DOHH2 (cell line): ENCODE measurements around the gene CFAP61.
"Not testable (repeated sequence)": the region's sequence is repeated elsewhere in the genome, so short reads cannot be mapped to it uniquely, and the experiment has no call there.

ENCODE experiments used
- H3F3A ChIP-seq: fragments of 200-600 bp; sonication (generic), shearing (Covaris generic); 2 replicates; pipeline ENCODE4 v1.6.0; 2016; ENCODE audit warnings: antibody characterized with exemption, mild to moderate bottlenecking; ENCODE audit not compliant: control insufficient read depth, insufficient read depth
- H3K27ac ChIP-seq: fragments of 200-600 bp; sonication (generic); 2 replicates; pipeline ENCODE4 v1.5.1; 2014; ENCODE audit warnings: low read depth, mild to moderate bottlenecking, low read length, moderate library complexity
- H3K27me3 ChIP-seq: fragments of 200-600 bp; sonication (generic); 2 replicates; pipeline ENCODE4 v1.6.1; 2014; ENCODE audit warnings: mild to moderate bottlenecking, low read length, mixed read lengths; ENCODE audit not compliant: control insufficient read depth
- H3K36me3 ChIP-seq: fragments of 200-600 bp; sonication (generic); 2 replicates; pipeline ENCODE4 v1.6.1; 2014; ENCODE audit warnings: mild to moderate bottlenecking, low read length, moderate library complexity, mixed read lengths; ENCODE audit not compliant: control insufficient read depth
- H3K4me1 ChIP-seq: fragments of 200-600 bp; sonication (generic); 2 replicates; pipeline ENCODE4 v1.6.1; 2014; ENCODE audit warnings: mild to moderate bottlenecking, low read length, mixed read lengths; ENCODE audit not compliant: control insufficient read depth
- H3K4me2 ChIP-seq: fragments of 200-600 bp; sonication (generic); 2 replicates; pipeline ENCODE4 v1.6.0; 2014; ENCODE audit warnings: mild to moderate bottlenecking, low read length, moderate library complexity
- H3K4me3 ChIP-seq: fragments of 200-600 bp; sonication (generic); 2 replicates; pipeline ENCODE4 v1.5.1; 2014; ENCODE audit warnings: mild to moderate bottlenecking, low read length, mixed read lengths
- H3K79me2 ChIP-seq: fragments of 200-600 bp; sonication (generic); 2 replicates; pipeline ENCODE4 v1.6.1; 2014; ENCODE audit warnings: mild to moderate bottlenecking, low read length, mixed read lengths; ENCODE audit not compliant: control insufficient read depth
- H3K9me2 ChIP-seq: fragments of 200-600 bp; sonication (generic); replicated peaks from 2 replicates; pipeline ENCODE4 v1.6.1; 2014; ENCODE audit warnings: mild to moderate bottlenecking, low read length, mixed read lengths; ENCODE audit not compliant: control insufficient read depth
- H3K9me3 ChIP-seq: fragments of 200-600 bp; sonication (generic); 2 replicates; pipeline ENCODE4 v1.6.1; 2014; ENCODE audit warnings: antibody characterized with exemption, low read length, mixed read lengths; ENCODE audit not compliant: control insufficient read depth, insufficient read depth
- H4K20me1 ChIP-seq: fragments of 200-600 bp; sonication (generic); 2 replicates; pipeline ENCODE4 v1.6.0; 2014; ENCODE audit warnings: low read depth, mild to moderate bottlenecking, antibody characterized with exemption, low read length, moderate library complexity; ENCODE audit not compliant: control insufficient read depth, insufficient read depth
- CTCF ChIP-seq: fragments of 200-600 bp; sonication (generic); IDR thresholded peaks from one replicate; pipeline ENCODE4 v1.5.1; 2014; ENCODE audit warnings: antibody characterized with exemption, mild to moderate bottlenecking, low read depth, low read length; ENCODE audit not compliant: poor library complexity, severe bottlenecking
- EZH2phosphoT487 ChIP-seq: fragments of 200-600 bp; sonication (generic); IDR thresholded peaks from 2 replicates; pipeline ENCODE4 v1.6.1; 2017; ENCODE audit warnings: borderline replicate concordance, mild to moderate bottlenecking, antibody characterized with exemption, low read length, moderate library complexity, mixed read lengths

Gene CFAP61

GRCh38 chr20:20103486-20103885 lies 51.2 kb downstream of the CFAP61 start:
- Histone ChIP-seq H3K4me3 (no peak overlapping the region), H4K20me1 (no peaks in the 10 kb centered on the region), H3K4me2 (no peak overlapping the region), H3K4me1 (no peaks in the 10 kb centered on the region), H3K27ac (no peak overlapping the region), H3K9me2 (no peaks in the 10 kb centered on the region), H3K79me2 (no peaks in the 10 kb centered on the region), H3F3A (no peaks in the 10 kb centered on the region), H3K27me3 (peaks cover 10% of the 10 kb centered on the region; the same call in 1 of the 2 replicates), H3K9me3 (no peaks in the 10 kb centered on the region), H3K36me3 (no peaks in the 10 kb centered on the region)
- no peak for TF ChIP-seq EZH2phosphoT487
- no peak for TF ChIP-seq CTCF

- not testable (repeated sequence) for H3K9me2 ChIP-seq, H3K27ac ChIP-seq, H3K36me3 ChIP-seq, H3K4me3 ChIP-seq, H3K27me3 ChIP-seq, H4K20me1 ChIP-seq, H3F3A ChIP-seq, H3K79me2 ChIP-seq, H3K4me2 ChIP-seq, H3K4me1 ChIP-seq, H3K9me3 ChIP-seq
Observed at GRCh38 chr20:20123187-20123586, 70.9 kb downstream of the CFAP61 start.

- no peaks in the 10 kb centered on the region for H3K36me3 ChIP-seq
- H3K27me3 ChIP-seq = peaks cover 3% of the 10 kb centered on the region; the same call in 1 of the 2 replicates
- no peak overlapping the region for H3K4me2 ChIP-seq
- no peaks in the 10 kb centered on the region for H3F3A ChIP-seq
- H3K9me2 ChIP-seq = no peaks in the 10 kb centered on the region
- no peaks in the 10 kb centered on the region for H4K20me1 ChIP-seq
- H3K4me3 ChIP-seq = no peak overlapping the region
- no peaks in the 10 kb centered on the region for H3K79me2 ChIP-seq
- no peak overlapping the region for H3K27ac ChIP-seq
- no peak for TF ChIP-seq EZH2phosphoT487
- peak; percentile 65 for TF ChIP-seq CTCF
- H3K9me3 ChIP-seq = no peaks in the 10 kb centered on the region
- no peaks in the 10 kb centered on the region for H3K4me1 ChIP-seq
Observed at GRCh38 chr20:20130399-20130798, 78.1 kb downstream of the CFAP61 start.

DNA sequence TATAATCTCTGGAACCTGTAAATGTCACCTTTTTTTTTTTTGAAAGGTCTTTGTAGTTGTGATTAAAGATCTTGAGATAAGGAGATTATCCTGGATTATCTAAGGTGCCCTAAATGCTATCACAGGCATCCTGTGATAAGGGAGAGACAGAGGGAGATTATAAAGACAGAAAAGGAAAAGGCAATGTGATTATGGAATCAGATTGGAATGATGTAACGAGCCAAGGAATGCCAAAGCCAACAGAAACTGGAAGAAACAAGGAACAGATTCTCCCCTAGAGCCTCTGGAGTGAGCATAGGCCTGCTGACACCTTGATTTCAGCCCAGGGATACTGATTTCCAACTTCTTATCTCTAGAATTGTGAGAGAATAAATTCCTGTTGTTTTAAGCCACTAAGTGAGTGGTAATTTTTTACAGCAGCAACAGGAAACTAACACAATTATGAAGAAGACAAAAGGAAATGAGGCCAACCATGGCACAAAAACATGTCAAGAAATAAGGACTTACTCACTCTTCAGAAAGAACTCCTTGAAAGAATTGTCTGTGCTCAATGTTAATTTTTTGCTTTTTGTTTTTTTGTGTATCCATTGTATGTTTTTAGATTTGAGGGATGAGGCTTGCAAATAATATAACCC lies 82.7 kb downstream of the CFAP61 start:
- no peaks in the 10 kb centered on the region for H3K36me3 ChIP-seq
- no peak overlapping the region for H3K4me3 ChIP-seq
- no peaks in the 10 kb centered on the region for H3K79me2 ChIP-seq
- H3F3A ChIP-seq = no peaks in the 10 kb centered on the region
- H4K20me1 ChIP-seq = no peaks in the 10 kb centered on the region
- H3K27ac ChIP-seq = no peak overlapping the region
- no peak overlapping the region for H3K4me2 ChIP-seq
- H3K9me3 ChIP-seq = no peaks in the 10 kb centered on the region
- TF ChIP-seq EZH2phosphoT487 (no peak), CTCF (no peak)
- H3K9me2 ChIP-seq = no peaks in the 10 kb centered on the region
- peaks cover 3% of the 10 kb centered on the region; the same call in 1 of the 2 replicates for H3K27me3 ChIP-seq
- H3K4me1 ChIP-seq = no peaks in the 10 kb centered on the region
